KMS-11 (cell line): Measurements from ENCODE around the gene CENPS.

ENCODE experiments used
- H2AFZ ChIP-seq: fragments of 200-600 bp; sonication (generic); 2 replicates; pipeline ENCODE4 v1.6.1; 2016; ENCODE audit warnings: antibody characterized with exemption, mixed run types, low read depth
- H3K27ac ChIP-seq: fragments of 200-600 bp; sonication (generic); 2 replicates; pipeline ENCODE4 v1.6.1; 2016; ENCODE audit warnings: mild to moderate bottlenecking, mixed run types
- H3K27me3 ChIP-seq: fragments of 200-600 bp; sonication (generic); 2 replicates; pipeline ENCODE4 v1.6.1; 2017; ENCODE audit warnings: mild to moderate bottlenecking, low read depth, mixed run types, moderate library complexity; ENCODE audit not compliant: insufficient read depth
- H3K36me3 ChIP-seq: fragments of 200-600 bp; sonication (generic); 2 replicates; pipeline ENCODE4 v1.6.1; 2017; ENCODE audit warnings: mild to moderate bottlenecking, mixed run types; ENCODE audit not compliant: insufficient read depth
- H3K4me1 ChIP-seq: fragments of 200-600 bp; sonication (generic); 2 replicates; pipeline ENCODE4 v1.6.1; 2016; ENCODE audit warnings: mild to moderate bottlenecking, low read depth, mixed run types; ENCODE audit not compliant: poor library complexity, severe bottlenecking
- H3K4me2 ChIP-seq: fragments of 200-600 bp; sonication (generic); 2 replicates; pipeline ENCODE4 v1.7.0; 2016; ENCODE audit warnings: mild to moderate bottlenecking, mixed run types
- H3K4me3 ChIP-seq: fragments of 200-600 bp; sonication (generic); IDR thresholded peaks from 2 replicates; pipeline ENCODE4 v1.6.1; 2017; ENCODE audit warnings: low read depth, low read length, mixed read lengths; ENCODE audit not compliant: insufficient read depth
- H3K79me2 ChIP-seq: fragments of 200-600 bp; sonication (generic); 2 replicates; pipeline ENCODE4 v1.6.1; 2016; ENCODE audit warnings: low read depth, mixed run types; ENCODE audit not compliant: insufficient read depth
- H3K9ac ChIP-seq: fragments of 200-600 bp; sonication (generic); 2 replicates; pipeline ENCODE4 v1.6.1; 2016; ENCODE audit warnings: mild to moderate bottlenecking, mixed run types
- H4K20me1 ChIP-seq: fragments of 200-600 bp; sonication (generic); 2 replicates; pipeline ENCODE4 v1.6.1; 2016; ENCODE audit warnings: mild to moderate bottlenecking, mixed run types; ENCODE audit not compliant: insufficient read depth
- CTCF ChIP-seq: fragments of 200-600 bp; sonication (generic); conservative IDR thresholded peaks from 2 replicates; pipeline ENCODE4 v1.6.1; 2017; ENCODE audit warnings: low read depth, mild to moderate bottlenecking, antibody characterized with exemption, low read length, moderate library complexity, mixed read lengths

Gene CENPS

DNA sequence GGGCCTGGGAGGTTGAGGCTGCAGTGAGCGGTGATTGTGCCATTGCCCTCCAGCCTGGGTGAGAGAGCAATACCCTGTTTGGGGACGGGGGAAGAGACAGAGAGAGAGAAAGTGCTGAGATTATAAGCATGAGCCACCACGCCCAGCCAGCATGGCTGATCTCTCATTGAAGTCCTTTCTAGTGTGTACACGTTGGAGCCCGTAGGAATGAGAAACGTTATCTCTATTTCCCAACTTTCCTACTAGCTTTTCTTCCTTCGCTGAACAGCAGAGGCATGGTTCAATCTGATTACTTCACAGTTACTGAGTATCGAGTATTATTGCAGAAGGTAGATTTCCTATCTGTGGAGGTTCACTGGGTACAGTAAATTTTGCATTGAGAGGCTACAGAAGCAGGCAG, 49.1 kb downstream of the CENPS start:
- Histone ChIP-seq H3K4me2 (no peak overlapping the region), H3K27ac (no peak overlapping the region), H2AFZ (no peak overlapping the region), H3K79me2 (peaks cover 41% of the 10 kb centered on the region; the same call in 1 of the 2 replicates), H3K4me1 (peaks cover 15% of the 10 kb centered on the region), H3K27me3 (no peaks in the 10 kb centered on the region), H3K36me3 (no peaks in the 10 kb centered on the region), H3K4me3 (no peak overlapping the region), H3K9ac (no peak overlapping the region), H4K20me1 (no peaks in the 10 kb centered on the region)
- TF ChIP-seq CTCF = no peak

DNA sequence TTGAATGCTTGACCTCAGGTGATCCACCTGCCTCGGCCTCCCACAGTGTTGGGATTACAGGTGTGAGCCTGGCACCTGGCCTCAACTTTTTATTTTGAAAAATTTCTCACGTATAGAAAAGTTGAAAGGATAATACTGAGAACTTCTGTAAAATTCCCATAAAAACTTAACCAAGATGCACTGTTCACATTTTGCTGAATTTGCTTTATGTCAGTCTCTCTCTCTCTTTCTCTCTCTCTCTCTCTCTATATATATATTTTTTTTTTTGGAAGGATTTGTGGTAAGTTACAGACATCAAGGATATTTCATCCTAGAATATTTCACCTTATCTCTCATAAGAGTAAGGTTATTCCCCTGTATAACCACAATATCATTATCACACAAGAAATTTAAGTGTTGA, 50.4 kb downstream of the CENPS start:
- no peaks in the 10 kb centered on the region for H4K20me1 ChIP-seq
- no peak overlapping the region for H3K4me2 ChIP-seq
- H3K27me3 ChIP-seq = no peaks in the 10 kb centered on the region
- peaks cover 10% of the 10 kb centered on the region for H3K4me1 ChIP-seq
- TF ChIP-seq CTCF = no peak
- no peak overlapping the region for H3K27ac ChIP-seq
- peaks cover 49% of the 10 kb centered on the region; the same call in 1 of the 2 replicates for H3K79me2 ChIP-seq
- no peak overlapping the region for H3K4me3 ChIP-seq
- H3K36me3 ChIP-seq = no peaks in the 10 kb centered on the region
- no peak overlapping the region for H2AFZ ChIP-seq
- H3K9ac ChIP-seq = no peak overlapping the region

DNA sequence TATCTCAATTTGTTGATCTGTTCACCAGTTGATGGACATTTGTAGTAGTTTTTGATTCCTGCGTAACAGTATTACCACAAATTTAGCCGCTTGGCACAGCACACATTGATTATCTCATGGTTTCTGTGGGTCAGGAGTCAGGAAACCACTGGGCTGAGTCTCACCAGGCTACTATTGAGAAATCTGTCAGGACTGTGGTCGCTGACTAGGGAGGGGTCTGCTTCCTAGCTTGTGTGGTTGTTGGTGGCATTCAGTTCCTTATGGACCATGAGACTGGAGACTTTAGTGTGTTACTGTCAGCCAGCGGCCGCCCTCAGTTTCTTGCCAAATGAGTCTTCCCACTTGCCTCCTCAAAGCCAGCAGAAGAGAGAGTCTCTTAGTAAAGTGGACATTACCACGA, 54.3 kb downstream of the CENPS start:
- H3K9ac ChIP-seq = no peak overlapping the region
- H4K20me1 ChIP-seq = 0 out of 2 replicates have a peak, but pooled peaks cover 7% of the 10 kb centered on the region
- no peak for TF ChIP-seq CTCF
- H2AFZ ChIP-seq = no peak overlapping the region
- no peak overlapping the region for H3K27ac ChIP-seq
- H3K27me3 ChIP-seq = no peaks in the 10 kb centered on the region
- no peaks in the 10 kb centered on the region for H3K4me1 ChIP-seq
- H3K79me2 ChIP-seq = peaks cover 44% of the 10 kb centered on the region; the same call in 1 of the 2 replicates
- no peak overlapping the region for H3K4me3 ChIP-seq
- H3K4me2 ChIP-seq = no peak overlapping the region
- H3K36me3 ChIP-seq = no peaks in the 10 kb centered on the region

- peaks cover 3% of the 10 kb centered on the region for H3K4me1 ChIP-seq
- TF ChIP-seq CTCF = no peak
- peaks cover 12% of the 10 kb centered on the region; the same call in 1 of the 2 replicates for H4K20me1 ChIP-seq
- H3K4me3 ChIP-seq = no peak overlapping the region
- H3K36me3 ChIP-seq = no peaks in the 10 kb centered on the region
- H3K27me3 ChIP-seq = no peaks in the 10 kb centered on the region
- H2AFZ ChIP-seq = no peak overlapping the region
- H3K9ac ChIP-seq = no peak overlapping the region
- no peak overlapping the region for H3K27ac ChIP-seq
- no peak overlapping the region for H3K4me2 ChIP-seq
- H3K79me2 ChIP-seq = peaks cover 43% of the 10 kb centered on the region; the same call in 1 of the 2 replicates
Measured at GRCh38 chr1:10489291-10490055, 59.2 kb downstream of the CENPS start.
